C4-2B (cell line): ENCODE measurements around the gene TMEM238L.

Source experiments
- CTCF ChIP-seq: fragments of 450-650 bp; conservative IDR thresholded peaks from 2 replicates; pipeline ENCODE4 v1.5.1; 2017; ENCODE audit warnings: mild to moderate bottlenecking
- ZFX ChIP-seq: fragments of 450-650 bp; IDR thresholded peaks from 2 replicates; pipeline ENCODE4 v1.6.1; 2017

- TF ChIP-seq CTCF (no peak), ZFX (no peak)
These were observed 34.1 kb downstream of the TMEM238L start for GRCh38 chr17:10769840-10770239.
